Kidney (tissue), 14 donors: Measurements from ENCODE around the gene PDLIM5. TPM values are rescaled to one million over a fixed set of nuclear protein-coding genes. Genes with fewer than 3 reads are reported as not detected.

Source experiments
- DNase-seq, 5 donors: peaks; one replicate each; pipeline ENCODE4 v3.0.0-alpha.2; 2013 to 2020
- FAIRE-seq: peaks from 2 replicates; lab custom pipeline; 2012; peaks lifted over from hg19 to GRCh38; lab: Jason Lieb, UNC
- H3K27ac ChIP-seq, 2 donors: one replicate each; pipeline ENCODE4 v1.7.0; 2013; ENCODE audit warnings: low read depth in 2 of 2, low read length in 2 of 2, inconsistent platforms in 1 of 2
- H3K27me3 ChIP-seq: one replicate; pipeline ENCODE4 v1.7.1; 2013; ENCODE audit warnings: low read length, inconsistent platforms; ENCODE audit not compliant: control insufficient read depth, insufficient read depth
- H3K36me3 ChIP-seq, 3 donors: one replicate each; pipeline versions ENCODE4 v1.7.0 to v1.7.1; 2013; ENCODE audit warnings: low read length in 3 of 3, control low read depth in 1 of 3, inconsistent platforms in 1 of 3; ENCODE audit not compliant: insufficient read depth in 3 of 3, control insufficient read depth in 2 of 3
- H3K4me1 ChIP-seq, 3 donors: one replicate each; pipeline versions ENCODE4 v1.7.0 to v1.7.1; 2013; ENCODE audit warnings: low read length in 3 of 3, inconsistent platforms in 1 of 3, low read depth in 1 of 3; ENCODE audit not compliant: control insufficient read depth in 2 of 3, insufficient read depth in 2 of 3
- H3K4me3 ChIP-seq, 3 donors: one replicate each; pipeline versions ENCODE4 v1.7.0 to v1.8.1; 2013; ENCODE audit warnings: low read length in 3 of 3, control low read depth in 1 of 3, inconsistent platforms in 1 of 3
- H3K9ac ChIP-seq, 3 donors: one replicate each; pipeline versions ENCODE4 v1.7.0 to v1.7.1; 2013; ENCODE audit warnings: low read length in 3 of 3, control low read depth in 1 of 3, inconsistent platforms in 1 of 3
- H3K9me3 ChIP-seq, 3 donors: one replicate each; pipeline versions ENCODE4 v1.7.0 to v1.7.1; 2013; ENCODE audit warnings: low read length in 3 of 3, control low read depth in 1 of 3, inconsistent platforms in 1 of 3; ENCODE audit not compliant: control insufficient read depth in 2 of 3, insufficient read depth in 1 of 3
- CTCF ChIP-seq: IDR thresholded peaks from 3 replicates; pipeline ENCODE4 v1.5.1; 2012; ENCODE audit warnings: mild to moderate bottlenecking, moderate library complexity, borderline replicate concordance; ENCODE audit not compliant: insufficient read depth; ENCODE audit errors: extremely low read depth
- intact Hi-C: fragments of 100-400 bp; cut with DNase I; formaldehyde crosslinking; loops from one replicate; pipeline ENCODE4 v1.11.1; 2022
- polyA plus RNA-seq: library from polyadenylated mRNA; stranded (reverse); fragments of 350-450 nt; fragmentation: Illumina TruSeq; extraction: RNeasy Lipid Tissue Mini Kit (QIAGEN cat#74804); gene quantifications from one replicate; pipeline ENCODE4 v1.2.3, GENCODE V29; 2014; ENCODE audit warnings: low read depth, low replicate concordance; ENCODE audit not compliant: insufficient read depth
- total RNA-seq: library from RNA; stranded (reverse); fragmentation: NEBNext Ultra II Directional; extraction: Animal tissue kit (Norgen Biotek cat#: 25700); gene quantifications from one replicate; pipeline ENCODE4 v1.2.1, GENCODE V29; 2021
- donor health status: control.
- donor health status: control.
- donor health status: control.
- donor health status: control.
- donor health status: control.
- donor health status: DM: yes; HTN: yes; CAD: no.
- donor health status: Normal renal cell carcinoma (clear cell type).

The PDLIM5 gene
- total and polyA plus RNA-seq, 2 donors from 2014 or later: 24.3 to 167 TPM

GRCh38 chr4:94519925-94520789, 68.4 kb downstream of the PDLIM5 start:
- no peak overlapping the region for H3K4me3 ChIP-seq
- FAIRE-seq (no peak), DNase-seq (peak in 1 of 5 donors; percentile 50)
- no peak overlapping the region for H3K27ac ChIP-seq
- no peaks in the 10 kb centered on the region for H3K9me3 ChIP-seq
- peaks cover 0 to 10% (median 3%) of the 10 kb centered on the region in 3 donors for H3K4me1 ChIP-seq
- H3K36me3 ChIP-seq: no peaks in the 10 kb centered on the region
- no peaks in the 10 kb centered on the region for H3K27me3 ChIP-seq
- intact Hi-C loops: no loop called here
- H3K9ac ChIP-seq: no peak overlapping the region
- no peak for TF ChIP-seq CTCF

DNA sequence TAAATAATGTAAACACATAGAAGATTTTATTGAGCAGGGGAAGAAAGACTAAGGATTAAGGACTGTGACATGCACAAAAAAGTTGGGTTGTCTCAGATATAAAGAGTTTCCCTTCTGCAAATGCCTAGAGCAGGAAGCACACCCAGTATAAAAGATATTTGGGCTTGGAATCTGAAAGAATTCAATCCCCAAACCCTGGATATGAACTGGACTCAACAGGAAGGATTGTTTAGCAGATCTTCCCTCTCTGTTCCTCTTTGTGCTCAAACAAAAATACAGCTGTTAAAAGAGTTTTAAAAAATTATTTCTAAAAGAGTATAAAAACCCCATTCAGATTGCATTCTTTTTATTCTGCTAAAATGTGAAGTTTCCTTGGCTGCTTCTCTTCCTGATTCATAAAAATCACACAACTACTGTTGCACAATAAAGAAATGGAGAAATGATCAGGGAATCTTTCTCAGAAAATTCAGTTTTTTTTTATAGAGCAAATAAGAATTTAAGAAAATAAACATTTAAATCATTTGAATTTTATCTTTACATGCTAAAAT, 71.4 kb downstream of the PDLIM5 start:
- no peaks in the 10 kb centered on the region for H3K9me3 ChIP-seq
- no peak overlapping the region for H3K4me3 ChIP-seq
- intact Hi-C loops: no loop called here
- DNase-seq (no peak), FAIRE-seq (peak; percentile 66)
- H3K9ac ChIP-seq: no peak overlapping the region
- H3K4me1 ChIP-seq: peaks cover 0 to 10% (median 6%) of the 10 kb centered on the region in 3 donors
- no peaks in the 10 kb centered on the region for H3K36me3 ChIP-seq
- no peak for TF ChIP-seq CTCF
- no peak overlapping the region for H3K27ac ChIP-seq
- no peaks in the 10 kb centered on the region for H3K27me3 ChIP-seq

GRCh38 chr4:94523617-94524016, 71.9 kb downstream of the PDLIM5 start:
- no peak for TF ChIP-seq CTCF
- H3K27ac ChIP-seq: no peak overlapping the region
- intact Hi-C loops: no loop called here
- DNase-seq (no peak), FAIRE-seq (no peak)
- H3K4me1 ChIP-seq: peaks cover 0 to 10% (median 6%) of the 10 kb centered on the region in 3 donors
- H3K9ac ChIP-seq: no peak overlapping the region
- H3K4me3 ChIP-seq: no peak overlapping the region
- H3K36me3 ChIP-seq: no peaks in the 10 kb centered on the region
- H3K27me3 ChIP-seq: no peaks in the 10 kb centered on the region
- no peaks in the 10 kb centered on the region for H3K9me3 ChIP-seq
